Measurements from ENCODE around the gene IGF1R. TPM values are rescaled to one million over a fixed set of nuclear protein-coding genes. Genes with fewer than 3 reads are reported as not detected.

The IGF1R gene
- total RNA-seq, 1 donor from 2014 or later: 65.3 TPM

- DNase-seq: no peak
These were observed 361.5 kb downstream of the IGF1R start for GRCh38 chr15:99009741-99010330.

GRCh38 chr15:99010768-99011167 is 362.4 kb downstream of the IGF1R start:
- no peak for DNase-seq
